ENCODE data around the gene NPAS3. TPM values are rescaled to one million over a fixed set of nuclear protein-coding genes. Genes with fewer than 3 reads are reported as not detected.

Gene NPAS3
- total RNA-seq, 1 donor from 2014 or later, result 2.4 TPM

GRCh38 chr14:33475623-33476022 lies 536.9 kb downstream of the NPAS3 start:
- H3K36me3 Mint-ChIP-seq (ENCODE audit: unreplicated experiment), result no peaks in the 10 kb centered on the region
- H3K27ac Mint-ChIP-seq (ENCODE audit: unreplicated experiment), result no peak overlapping the region
- peaks cover 8% of the 10 kb centered on the region for H3K4me1 Mint-ChIP-seq (ENCODE audit: unreplicated experiment)
- no peaks in the 10 kb centered on the region for H3K9me3 Mint-ChIP-seq (ENCODE audit: unreplicated experiment)
- no peak overlapping the region for H3K4me3 Mint-ChIP-seq (ENCODE audit: unreplicated experiment)
- H3K27me3 Mint-ChIP-seq (ENCODE audit: unreplicated experiment), result no peaks in the 10 kb centered on the region
- DNase-seq (ENCODE audit: extremely low spot score, unreplicated experiment), result no peak
- TF ChIP-seq CTCF (IDR thresholded peaks at IDR 0.05), result peak; percentile 82

- Mint-ChIP-seq H3K27ac (ENCODE audit: unreplicated experiment) (no peak overlapping the region), H3K4me1 (ENCODE audit: unreplicated experiment) (peaks cover 8% of the 10 kb centered on the region), H3K4me3 (ENCODE audit: unreplicated experiment) (no peak overlapping the region), H3K27me3 (ENCODE audit: unreplicated experiment) (no peaks in the 10 kb centered on the region), H3K9me3 (ENCODE audit: unreplicated experiment) (no peaks in the 10 kb centered on the region), H3K36me3 (ENCODE audit: unreplicated experiment) (no peaks in the 10 kb centered on the region)
- DNase-seq (ENCODE audit: extremely low spot score, unreplicated experiment), result no peak
- no peak for TF ChIP-seq CTCF (IDR thresholded peaks at IDR 0.05)
Observed at GRCh38 chr14:33477797-33478196, 539.1 kb downstream of the NPAS3 start.

- no peaks in the 10 kb centered on the region for H3K9me3 Mint-ChIP-seq (ENCODE audit: unreplicated experiment)
- H3K4me3 Mint-ChIP-seq (ENCODE audit: unreplicated experiment), result no peak overlapping the region
- H3K36me3 Mint-ChIP-seq (ENCODE audit: unreplicated experiment), result no peaks in the 10 kb centered on the region
- DNase-seq (ENCODE audit: extremely low spot score, unreplicated experiment), result no peak
- TF ChIP-seq CTCF (IDR thresholded peaks at IDR 0.05), result no peak
- H3K4me1 Mint-ChIP-seq (ENCODE audit: unreplicated experiment), result peaks cover 9% of the 10 kb centered on the region
- H3K27me3 Mint-ChIP-seq (ENCODE audit: unreplicated experiment), result no peaks in the 10 kb centered on the region
- H3K27ac Mint-ChIP-seq (ENCODE audit: unreplicated experiment), result no peak overlapping the region
Observed at GRCh38 chr14:33480071-33480886, 541.6 kb downstream of the NPAS3 start.

- Mint-ChIP-seq H3K27ac (ENCODE audit: unreplicated experiment) (no peak overlapping the region), H3K4me3 (ENCODE audit: unreplicated experiment) (no peak overlapping the region), H3K4me1 (ENCODE audit: unreplicated experiment) (peaks cover 4% of the 10 kb centered on the region), H3K27me3 (ENCODE audit: unreplicated experiment) (no peaks in the 10 kb centered on the region), H3K9me3 (ENCODE audit: unreplicated experiment) (no peaks in the 10 kb centered on the region), H3K36me3 (ENCODE audit: unreplicated experiment) (no peaks in the 10 kb centered on the region)
- no peak for DNase-seq (ENCODE audit: extremely low spot score, unreplicated experiment)
- TF ChIP-seq CTCF (IDR thresholded peaks at IDR 0.05), result no peak
Observed at GRCh38 chr14:33480887-33481184, 542.2 kb downstream of the NPAS3 start.

- H3K27ac Mint-ChIP-seq (ENCODE audit: unreplicated experiment), result no peak overlapping the region
- H3K36me3 Mint-ChIP-seq (ENCODE audit: unreplicated experiment), result no peaks in the 10 kb centered on the region
- H3K9me3 Mint-ChIP-seq (ENCODE audit: unreplicated experiment), result no peaks in the 10 kb centered on the region
- no peak for TF ChIP-seq CTCF (IDR thresholded peaks at IDR 0.05)
- peaks cover 4% of the 10 kb centered on the region for H3K27me3 Mint-ChIP-seq (ENCODE audit: unreplicated experiment)
- DNase-seq (ENCODE audit: extremely low spot score, unreplicated experiment), result no peak
- no peak overlapping the region for H3K4me3 Mint-ChIP-seq (ENCODE audit: unreplicated experiment)
- H3K4me1 Mint-ChIP-seq (ENCODE audit: unreplicated experiment), result peaks cover 2% of the 10 kb centered on the region
Observed at GRCh38 chr14:33483110-33483509, 544.4 kb downstream of the NPAS3 start.
